GM19238 (cell line): ENCODE measurements around the gene IQSEC3.

Experiments used
- DNase-seq: peaks from one replicate; pipeline ENCODE4 v3.0.0; 2011; ENCODE audit warnings: low spot score; ENCODE audit not compliant: insufficient read length

The IQSEC3 gene

GRCh38 chr12:78981-79380 lies 12.4 kb downstream of the IQSEC3 start:
- no peak for DNase-seq

- no peak for DNase-seq
Observed at GRCh38 chr12:80681-81190, 14.2 kb downstream of the IQSEC3 start.

- no peak for DNase-seq
Observed at GRCh38 chr12:82740-83139, 16.2 kb downstream of the IQSEC3 start.

GRCh38 chr12:84056-84455 lies 17.5 kb downstream of the IQSEC3 start:
- no peak for DNase-seq

- DNase-seq: no peak
Observed at GRCh38 chr12:85191-85666, 18.7 kb downstream of the IQSEC3 start.

GRCh38 chr12:87315-87714 lies 20.7 kb downstream of the IQSEC3 start:
- DNase-seq: no peak

GRCh38 chr12:87856-88255 lies 21.3 kb downstream of the IQSEC3 start:
- no peak for DNase-seq

- DNase-seq: no peak
Observed at GRCh38 chr12:89653-90052, 23.1 kb downstream of the IQSEC3 start.

- no peak for DNase-seq
Observed at GRCh38 chr12:91213-91612, 24.6 kb downstream of the IQSEC3 start.

GRCh38 chr12:93266-94005 lies 26.9 kb downstream of the IQSEC3 start:
- no peak for DNase-seq

- DNase-seq: no peak
Observed at GRCh38 chr12:96543-96942, 30.0 kb downstream of the IQSEC3 start.

- no peak for DNase-seq
Observed at GRCh38 chr12:98924-99352, 32.4 kb downstream of the IQSEC3 start.

GRCh38 chr12:99605-100004 lies 33.0 kb downstream of the IQSEC3 start:
- DNase-seq: no peak

GRCh38 chr12:101969-102878 lies 35.7 kb downstream of the IQSEC3 start:
- DNase-seq: no peak

- DNase-seq: no peak
Observed at GRCh38 chr12:102879-103168, 36.3 kb downstream of the IQSEC3 start.

GRCh38 chr12:103169-103981 lies 36.8 kb downstream of the IQSEC3 start:
- no peak for DNase-seq

GRCh38 chr12:104551-105081 lies 38.0 kb downstream of the IQSEC3 start:
- DNase-seq: no peak

GRCh38 chr12:105696-106095 lies 39.1 kb downstream of the IQSEC3 start:
- DNase-seq: no peak

GRCh38 chr12:106118-106591 lies 39.6 kb downstream of the IQSEC3 start:
- peak; percentile 75 for DNase-seq

- no peak for DNase-seq
Observed at GRCh38 chr12:108594-108993, 42.0 kb downstream of the IQSEC3 start.

GRCh38 chr12:109446-109845 lies 42.9 kb downstream of the IQSEC3 start:
- DNase-seq: no peak
